Chondrocyte (in vitro differentiated cells): Measurements from ENCODE around the gene TMEM30A. TPM values are rescaled to one million over a fixed set of nuclear protein-coding genes. Genes with fewer than 3 reads are reported as not detected.

Experiments used
- DNase-seq: peaks from one replicate; pipeline ENCODE4 v3.0.0; 2021; ENCODE audit warnings: mixed read lengths, low spot score
- H3K27ac Mint-ChIP-seq: one replicate; pipeline ENCODE4 v1.8.0; 2021; ENCODE audit warnings: mild to moderate bottlenecking, moderate library complexity, mixed read lengths; ENCODE audit not compliant: unreplicated experiment
- H3K27me3 Mint-ChIP-seq: 2 replicates; pipeline ENCODE4 v1.8.0; 2021; ENCODE audit warnings: low read depth, mixed read lengths
- H3K36me3 Mint-ChIP-seq: 2 replicates; pipeline ENCODE4 v1.8.0; 2021; ENCODE audit warnings: low read depth, mixed read lengths
- H3K4me1 Mint-ChIP-seq: 2 replicates; pipeline ENCODE4 v1.8.0; 2021; ENCODE audit warnings: low read depth, mild to moderate bottlenecking, mixed read lengths
- H3K4me3 Mint-ChIP-seq: one replicate; pipeline ENCODE4 v1.8.0; 2021; ENCODE audit warnings: mild to moderate bottlenecking, moderate library complexity, mixed read lengths; ENCODE audit not compliant: unreplicated experiment
- H3K9me3 Mint-ChIP-seq: 2 replicates; pipeline ENCODE4 v1.8.0; 2021; ENCODE audit warnings: low read depth, mixed read lengths
- total RNA-seq: library from RNA; stranded (reverse); gene quantifications from 3 replicates; pipeline ENCODE4 v1.2.1, GENCODE V29; 2021
- TF ChIP-seq, protein P1 (sequence below): fragments of 200-600 bp; sonication (generic); IDR thresholded peaks from 2 replicates; pipeline ENCODE4 v1.5.0; 2021; ENCODE audit warnings: antibody characterized with exemption, mild to moderate bottlenecking, moderate library complexity

TMEM30A gene
- total RNA-seq, 1 donor from 2014 or later = 146 TPM

DNA sequence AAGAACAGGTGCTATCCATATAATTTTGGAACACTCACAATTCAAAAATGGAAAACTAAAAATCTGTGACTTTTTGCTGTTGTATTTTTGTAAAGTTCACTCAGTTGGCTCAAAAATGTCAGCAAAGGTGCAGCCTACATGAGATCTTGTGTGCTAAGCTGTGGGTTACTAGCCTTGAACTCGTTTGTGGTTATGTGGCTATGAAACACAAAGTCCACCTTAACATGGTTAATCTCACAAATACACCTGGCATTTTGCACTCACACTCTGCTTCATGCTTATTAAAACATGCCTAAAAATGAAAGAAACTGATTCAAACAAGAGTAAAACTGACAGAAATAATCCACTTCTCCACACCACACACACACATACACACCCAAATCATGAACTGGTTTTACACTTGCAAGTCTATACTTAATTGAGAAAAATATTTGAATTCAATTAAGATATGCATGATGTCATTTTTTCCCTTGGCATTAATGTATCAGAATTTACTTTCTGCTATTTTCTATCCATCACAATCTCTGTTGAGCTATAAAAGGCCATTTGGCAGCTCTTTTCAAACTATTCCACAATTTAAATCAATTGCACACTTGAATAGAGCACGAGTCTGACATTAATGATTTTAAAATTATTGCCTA lies 22.9 kb upstream of the TMEM30A start:
- peaks cover 6% of the 10 kb centered on the region for H3K4me1 Mint-ChIP-seq
- peaks cover 1% of the 10 kb centered on the region for H3K36me3 Mint-ChIP-seq
- no peaks in the 10 kb centered on the region for H3K27me3 Mint-ChIP-seq

DNA sequence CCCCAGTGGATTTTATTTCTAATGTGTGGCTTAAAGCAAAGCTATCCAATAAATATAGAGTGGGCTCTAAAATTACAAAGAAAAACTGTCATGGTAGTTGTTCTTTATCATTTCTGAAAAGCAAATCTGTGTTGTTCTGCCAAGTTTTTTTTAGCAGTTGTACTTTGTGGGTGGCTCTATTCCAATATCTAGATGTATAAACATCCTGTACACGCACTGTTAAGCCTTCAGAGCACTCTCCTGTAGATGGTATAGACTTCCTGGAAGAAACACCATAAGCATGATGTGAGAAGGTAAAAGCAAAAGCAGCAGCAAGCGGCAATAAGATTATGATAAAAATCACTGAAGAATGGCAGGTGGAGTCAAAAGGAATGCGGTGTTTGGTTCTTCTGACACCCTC lies 21.5 kb upstream of the TMEM30A start:
- Mint-ChIP-seq H3K27me3 (no peaks in the 10 kb centered on the region), H3K27ac (peak overlapping the region; percentile 23), H3K9me3 (no peaks in the 10 kb centered on the region), H3K4me1 (peaks cover 6% of the 10 kb centered on the region), H3K4me3 (no peak overlapping the region), H3K36me3 (no peaks in the 10 kb centered on the region)
- DNase-seq = no peak
- TF ChIP-seq, protein P1, sequence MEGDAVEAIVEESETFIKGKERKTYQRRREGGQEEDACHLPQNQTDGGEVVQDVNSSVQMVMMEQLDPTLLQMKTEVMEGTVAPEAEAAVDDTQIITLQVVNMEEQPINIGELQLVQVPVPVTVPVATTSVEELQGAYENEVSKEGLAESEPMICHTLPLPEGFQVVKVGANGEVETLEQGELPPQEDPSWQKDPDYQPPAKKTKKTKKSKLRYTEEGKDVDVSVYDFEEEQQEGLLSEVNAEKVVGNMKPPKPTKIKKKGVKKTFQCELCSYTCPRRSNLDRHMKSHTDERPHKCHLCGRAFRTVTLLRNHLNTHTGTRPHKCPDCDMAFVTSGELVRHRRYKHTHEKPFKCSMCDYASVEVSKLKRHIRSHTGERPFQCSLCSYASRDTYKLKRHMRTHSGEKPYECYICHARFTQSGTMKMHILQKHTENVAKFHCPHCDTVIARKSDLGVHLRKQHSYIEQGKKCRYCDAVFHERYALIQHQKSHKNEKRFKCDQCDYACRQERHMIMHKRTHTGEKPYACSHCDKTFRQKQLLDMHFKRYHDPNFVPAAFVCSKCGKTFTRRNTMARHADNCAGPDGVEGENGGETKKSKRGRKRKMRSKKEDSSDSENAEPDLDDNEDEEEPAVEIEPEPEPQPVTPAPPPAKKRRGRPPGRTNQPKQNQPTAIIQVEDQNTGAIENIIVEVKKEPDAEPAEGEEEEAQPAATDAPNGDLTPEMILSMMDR = no peak

More for the DNA sequence above, 22.9 kb upstream of the TMEM30A start:
- TF ChIP-seq, protein P1 = no peak
- no peak overlapping the region for H3K27ac Mint-ChIP-seq
- no peak overlapping the region for H3K4me3 Mint-ChIP-seq
- no peaks in the 10 kb centered on the region for H3K9me3 Mint-ChIP-seq
- DNase-seq = no peak

DNA sequence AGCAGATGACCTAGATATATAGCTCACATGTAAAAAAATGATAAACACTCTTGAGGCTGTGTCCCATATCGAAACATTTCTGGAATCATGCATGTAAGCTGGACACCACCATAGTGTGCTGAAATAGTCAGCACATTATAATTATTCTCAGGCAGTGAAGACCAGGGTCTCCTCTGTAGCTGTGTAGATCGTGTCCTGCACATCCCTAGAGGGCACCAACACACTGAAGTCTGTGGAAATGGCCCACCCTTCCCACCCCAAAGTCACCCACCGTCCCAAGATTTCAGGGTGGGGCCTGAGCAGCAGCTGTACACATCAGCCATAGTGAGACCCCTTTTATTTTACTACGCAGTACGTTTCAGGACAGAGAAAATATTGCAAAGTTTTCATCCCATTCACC lies 21.0 kb upstream of the TMEM30A start:
- H3K9me3 Mint-ChIP-seq = no peaks in the 10 kb centered on the region
- TF ChIP-seq, protein P1 = no peak
- peak overlapping the region; percentile 23 for H3K27ac Mint-ChIP-seq
- peaks cover 9% of the 10 kb centered on the region for H3K4me1 Mint-ChIP-seq
- no peak for DNase-seq
- no peaks in the 10 kb centered on the region for H3K36me3 Mint-ChIP-seq
- H3K4me3 Mint-ChIP-seq = no peak overlapping the region
- no peaks in the 10 kb centered on the region for H3K27me3 Mint-ChIP-seq

DNA sequence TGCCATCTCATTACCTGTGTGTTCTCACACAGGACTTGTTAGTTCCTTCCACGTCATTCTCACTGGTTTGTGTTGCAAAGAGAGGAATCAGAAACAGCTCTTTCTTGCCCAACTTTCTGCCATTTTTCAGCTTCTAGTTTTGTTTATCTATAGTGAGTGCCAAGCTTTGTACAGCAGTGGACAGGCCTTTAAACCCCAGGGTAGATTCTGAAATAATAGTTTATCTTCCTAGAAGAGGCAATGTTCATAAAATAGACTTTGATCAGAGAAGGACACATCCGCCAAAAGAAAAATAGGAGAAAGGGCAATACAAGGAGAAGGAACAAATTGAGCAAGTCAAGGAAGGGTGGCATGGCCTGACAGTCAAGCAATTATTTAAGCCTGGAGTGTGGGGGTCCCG lies 17.7 kb upstream of the TMEM30A start:
- H3K4me1 Mint-ChIP-seq = peaks cover 24% of the 10 kb centered on the region
- H3K27ac Mint-ChIP-seq = no peak overlapping the region
- no peak overlapping the region for H3K4me3 Mint-ChIP-seq
- H3K36me3 Mint-ChIP-seq = no peaks in the 10 kb centered on the region
- no peaks in the 10 kb centered on the region for H3K9me3 Mint-ChIP-seq
- TF ChIP-seq, protein P1 = no peak
- H3K27me3 Mint-ChIP-seq = no peaks in the 10 kb centered on the region
- no peak for DNase-seq

DNA sequence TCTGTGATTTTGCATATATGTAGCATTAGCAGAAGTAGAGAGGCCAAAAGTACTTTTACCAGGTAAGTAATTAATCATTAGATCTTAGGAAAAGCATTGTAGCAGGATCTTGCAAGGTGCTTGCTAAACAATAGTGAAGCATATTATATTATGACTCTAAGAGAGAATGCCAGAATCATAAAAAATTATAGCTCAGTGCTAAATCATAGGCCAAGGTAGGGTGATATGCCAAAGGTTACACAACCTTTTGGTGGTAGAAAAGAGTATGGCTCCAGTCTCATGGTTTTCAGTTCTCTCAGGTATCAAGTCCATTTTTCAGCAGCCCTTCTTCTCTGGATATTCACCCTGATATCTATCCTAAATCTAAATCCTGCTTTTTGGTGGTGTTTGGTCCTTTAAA lies 16.9 kb upstream of the TMEM30A start:
- no peak for DNase-seq
- Mint-ChIP-seq H3K27ac (no peak overlapping the region), H3K4me3 (no peak overlapping the region), H3K4me1 (peaks cover 24% of the 10 kb centered on the region), H3K27me3 (no peaks in the 10 kb centered on the region), H3K36me3 (no peaks in the 10 kb centered on the region), H3K9me3 (no peaks in the 10 kb centered on the region)
- TF ChIP-seq, protein P1 = no peak
